ENCODE data around the gene GRIK4. TPM values are rescaled to one million over a fixed set of nuclear protein-coding genes. Genes with fewer than 3 reads are reported as not detected.

GRIK4 gene
- total RNA-seq, 3 donors from 2014 or later: 0.36 to 0.51 TPM; not detected in 1

DNA sequence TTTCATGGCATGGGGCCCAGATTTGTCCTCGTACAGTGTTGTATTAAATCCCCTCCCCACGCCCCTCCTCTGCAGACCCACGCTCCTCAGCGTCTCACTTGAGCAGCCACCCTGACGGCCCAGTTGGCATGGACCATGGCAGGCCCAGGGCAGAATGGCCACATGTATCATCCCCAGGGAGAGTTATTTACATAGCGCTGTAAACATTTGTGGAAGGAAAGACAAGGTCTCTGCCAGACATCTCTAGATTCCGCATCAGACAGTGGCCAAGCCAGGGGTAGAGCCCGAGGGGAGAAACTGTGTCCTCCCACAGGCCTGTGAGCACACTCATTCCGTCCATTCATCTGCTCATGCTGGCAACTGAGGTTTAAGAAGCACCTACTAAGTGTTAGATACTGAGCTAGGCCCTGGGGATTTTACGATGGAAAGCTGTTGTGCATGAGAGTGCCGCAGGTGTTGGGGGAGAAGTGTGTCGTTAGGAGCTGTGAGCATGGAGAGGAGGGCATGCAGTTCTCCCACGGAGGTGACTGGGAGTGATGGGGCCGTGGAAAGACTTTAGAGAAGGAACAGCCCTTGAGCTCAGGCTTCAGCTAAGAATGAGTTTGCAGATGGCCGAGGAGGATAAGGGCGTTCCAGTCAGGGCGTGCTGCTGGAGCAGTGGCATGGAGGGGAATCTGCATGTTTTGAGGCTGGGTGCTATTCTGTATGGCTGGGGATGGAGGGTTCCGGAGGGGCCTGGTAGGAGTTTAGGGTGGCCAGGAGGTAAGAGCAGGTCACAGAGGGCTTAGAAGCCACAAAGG is 94.9 kb downstream of the GRIK4 start:
- intact Hi-C loops (cut with DNase I, micrococcal nuclease): no loop called here
- DNase-seq (no peak), ATAC-seq (no peak)
- H3K36me3 ChIP-seq (ENCODE audit: low read depth): no peaks in the 10 kb centered on the region
- peaks cover 5% of the 10 kb centered on the region for H3K4me1 ChIP-seq (ENCODE audit: low read depth)
- H3K9me3 ChIP-seq: no peaks in the 10 kb centered on the region
- TF ChIP-seq, protein P1, sequence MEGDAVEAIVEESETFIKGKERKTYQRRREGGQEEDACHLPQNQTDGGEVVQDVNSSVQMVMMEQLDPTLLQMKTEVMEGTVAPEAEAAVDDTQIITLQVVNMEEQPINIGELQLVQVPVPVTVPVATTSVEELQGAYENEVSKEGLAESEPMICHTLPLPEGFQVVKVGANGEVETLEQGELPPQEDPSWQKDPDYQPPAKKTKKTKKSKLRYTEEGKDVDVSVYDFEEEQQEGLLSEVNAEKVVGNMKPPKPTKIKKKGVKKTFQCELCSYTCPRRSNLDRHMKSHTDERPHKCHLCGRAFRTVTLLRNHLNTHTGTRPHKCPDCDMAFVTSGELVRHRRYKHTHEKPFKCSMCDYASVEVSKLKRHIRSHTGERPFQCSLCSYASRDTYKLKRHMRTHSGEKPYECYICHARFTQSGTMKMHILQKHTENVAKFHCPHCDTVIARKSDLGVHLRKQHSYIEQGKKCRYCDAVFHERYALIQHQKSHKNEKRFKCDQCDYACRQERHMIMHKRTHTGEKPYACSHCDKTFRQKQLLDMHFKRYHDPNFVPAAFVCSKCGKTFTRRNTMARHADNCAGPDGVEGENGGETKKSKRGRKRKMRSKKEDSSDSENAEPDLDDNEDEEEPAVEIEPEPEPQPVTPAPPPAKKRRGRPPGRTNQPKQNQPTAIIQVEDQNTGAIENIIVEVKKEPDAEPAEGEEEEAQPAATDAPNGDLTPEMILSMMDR (IDR thresholded peaks at IDR 0.05): no peak
- H3K4me3 ChIP-seq: no peak overlapping the region

DNA sequence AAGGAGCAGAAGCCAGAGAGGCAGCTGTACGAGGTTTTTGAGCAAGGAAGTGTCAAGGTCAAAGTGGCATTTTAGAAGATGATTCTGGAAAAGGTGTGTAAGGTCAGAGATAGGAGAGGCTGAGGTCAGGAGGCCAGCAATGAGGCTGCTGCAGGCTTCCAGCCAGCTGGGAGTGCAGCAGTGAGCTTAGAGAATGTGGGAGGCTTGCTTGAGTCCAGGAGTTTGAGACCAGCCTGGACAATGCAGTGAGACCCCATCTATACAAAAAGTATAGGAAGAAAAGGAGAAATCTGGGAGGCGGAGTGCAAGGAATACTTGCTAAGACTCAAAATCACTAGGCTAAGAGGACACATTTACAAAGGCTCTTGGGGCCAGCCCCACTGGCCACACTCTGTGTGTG is 96.5 kb downstream of the GRIK4 start:
- intact Hi-C loops (cut with DNase I, micrococcal nuclease): no loop called here
- Histone ChIP-seq H3K36me3 (ENCODE audit: low read depth) (no peaks in the 10 kb centered on the region), H3K4me1 (ENCODE audit: low read depth) (peaks cover 5% of the 10 kb centered on the region), H3K9me3 (no peaks in the 10 kb centered on the region), H3K4me3 (no peak overlapping the region)
- TF ChIP-seq, protein P1 (IDR thresholded peaks at IDR 0.05): no peak
- no peak for ATAC-seq
- DNase-seq: no peak

DNA sequence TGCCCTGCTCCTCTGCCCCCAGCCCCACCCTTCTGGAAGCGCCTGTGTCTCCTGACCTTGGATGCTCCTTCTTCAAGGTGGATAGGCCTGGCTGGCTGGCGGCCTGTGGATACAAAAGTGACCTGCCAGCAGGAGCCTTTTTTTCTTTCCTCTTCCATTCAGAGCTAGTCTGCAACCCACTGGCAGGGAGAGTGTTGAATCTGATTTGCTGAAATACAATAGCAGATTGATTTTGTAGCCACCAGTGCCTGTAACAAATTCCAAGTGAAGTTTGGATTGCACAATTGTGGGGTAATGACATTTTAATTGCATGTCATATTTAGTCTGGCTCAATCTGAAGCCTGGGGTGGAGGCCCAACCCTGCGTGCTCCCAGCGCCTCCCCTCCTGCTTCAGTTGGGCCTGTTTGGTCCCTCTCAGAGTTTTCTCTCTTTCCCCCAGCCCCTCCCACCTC is 97.2 kb downstream of the GRIK4 start:
- Histone ChIP-seq H3K4me3 (no peak overlapping the region), H3K4me1 (ENCODE audit: low read depth) (peaks cover 5% of the 10 kb centered on the region), H3K36me3 (ENCODE audit: low read depth) (no peaks in the 10 kb centered on the region), H3K9me3 (no peaks in the 10 kb centered on the region)
- TF ChIP-seq, protein P1 (IDR thresholded peaks at IDR 0.05): no peak
- ATAC-seq: peak; percentile 55
- DNase-seq: peak in 2 of 3 donors; percentile 17 to 40
- intact Hi-C loops (cut with DNase I, micrococcal nuclease): no loop called here

DNA sequence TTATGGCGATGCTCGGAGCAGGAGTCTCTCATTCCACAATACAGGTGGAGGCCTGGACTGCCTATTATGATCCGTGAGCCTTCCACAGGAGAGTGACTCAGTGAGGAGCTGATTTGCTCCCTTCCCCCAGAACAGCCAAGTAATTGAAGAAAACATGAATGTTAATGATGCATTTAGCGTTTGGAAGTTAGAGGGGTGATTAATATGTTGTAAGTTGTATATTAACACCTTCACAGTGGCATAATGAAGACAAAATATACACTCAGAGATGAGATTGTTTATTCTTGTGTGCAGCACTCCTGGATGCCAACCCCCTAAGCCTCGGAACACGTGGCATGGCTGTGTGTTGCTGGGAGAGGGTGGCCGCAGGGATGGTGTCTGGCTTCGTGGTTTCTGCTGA is 98.6 kb downstream of the GRIK4 start:
- DNase-seq (no peak), ATAC-seq (no peak)
- H3K36me3 ChIP-seq (ENCODE audit: low read depth): no peaks in the 10 kb centered on the region
- H3K4me3 ChIP-seq: no peak overlapping the region
- H3K9me3 ChIP-seq: no peaks in the 10 kb centered on the region
- TF ChIP-seq, protein P1 (IDR thresholded peaks at IDR 0.05): no peak
- intact Hi-C loops (cut with DNase I, micrococcal nuclease): no loop called here
- H3K4me1 ChIP-seq (ENCODE audit: low read depth): peaks cover 5% of the 10 kb centered on the region

DNA sequence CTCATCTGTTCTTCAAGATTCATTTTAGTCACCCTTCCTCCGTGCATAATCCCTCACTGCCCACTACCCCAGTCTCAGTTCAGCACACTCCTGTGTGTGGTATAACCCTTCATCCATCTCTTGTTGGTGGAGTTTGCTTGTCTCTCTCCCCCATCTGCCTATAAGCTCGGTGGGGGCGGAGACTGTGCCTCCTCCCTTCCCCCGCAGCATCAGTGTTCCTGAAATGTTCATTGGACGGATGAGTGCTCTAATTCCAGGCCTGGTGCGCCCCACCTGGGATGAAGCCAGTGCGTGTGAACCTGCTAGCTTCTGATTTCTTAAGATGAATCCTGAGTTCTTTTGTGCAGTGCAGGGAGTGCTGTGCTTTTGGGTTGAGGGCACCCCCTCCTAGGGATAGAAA is 100.0 kb downstream of the GRIK4 start:
- intact Hi-C loops (cut with DNase I, micrococcal nuclease): no loop called here
- Histone ChIP-seq H3K36me3 (ENCODE audit: low read depth) (no peaks in the 10 kb centered on the region), H3K4me3 (no peak overlapping the region), H3K4me1 (ENCODE audit: low read depth) (peaks cover 5% of the 10 kb centered on the region), H3K9me3 (no peaks in the 10 kb centered on the region)
- no peak for ATAC-seq
- TF ChIP-seq, protein P1 (IDR thresholded peaks at IDR 0.05): no peak
- no peak for DNase-seq

Measured in mucosa of descending colon (tissue), 3 donors.